Gastroesophageal sphincter (tissue), 3 donors: ENCODE measurements around the gene SLC44A1.

Experiments used
- POLR2AphosphoS5 ChIP-seq: sonication (generic); formaldehyde crosslinking; IDR thresholded peaks from one replicate; pipeline ENCODE4 v1.6.1; 2017; ENCODE audit warnings: antibody characterized with exemption
- TF ChIP-seq, protein P1 (sequence below), 4 experiments: fragments of 200-600 bp in 2 of 4; fragments of 450-650 bp in 2 of 4; sonication (generic) in 1 of 4; IDR thresholded peaks; one replicate each; pipeline ENCODE4 v1.5.1; 2017 to 2019; ENCODE audit warnings: antibody characterized with exemption in 4 of 4, mild to moderate bottlenecking in 2 of 4, moderate library complexity in 2 of 4

DNA sequence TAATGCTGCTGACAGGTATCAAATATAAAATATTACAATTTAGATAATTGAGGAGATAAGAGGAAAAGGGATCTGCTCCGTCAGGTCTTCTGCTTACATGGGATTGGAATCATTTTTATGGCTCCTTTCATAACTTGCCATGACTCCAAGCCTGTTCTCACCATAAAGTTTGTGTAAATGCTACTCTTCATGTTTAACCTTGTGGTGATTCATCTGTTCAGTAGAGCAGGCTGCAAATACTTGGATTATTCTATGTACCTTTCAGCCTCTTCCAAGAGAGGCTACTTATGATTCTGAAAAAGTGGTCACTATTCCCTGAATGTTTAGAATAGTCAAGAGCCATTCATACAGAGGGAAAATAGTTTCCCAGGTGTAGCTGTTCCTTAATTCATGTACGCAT lies 66.9 kb downstream of the SLC44A1 start:
- TF ChIP-seq, protein P1, sequence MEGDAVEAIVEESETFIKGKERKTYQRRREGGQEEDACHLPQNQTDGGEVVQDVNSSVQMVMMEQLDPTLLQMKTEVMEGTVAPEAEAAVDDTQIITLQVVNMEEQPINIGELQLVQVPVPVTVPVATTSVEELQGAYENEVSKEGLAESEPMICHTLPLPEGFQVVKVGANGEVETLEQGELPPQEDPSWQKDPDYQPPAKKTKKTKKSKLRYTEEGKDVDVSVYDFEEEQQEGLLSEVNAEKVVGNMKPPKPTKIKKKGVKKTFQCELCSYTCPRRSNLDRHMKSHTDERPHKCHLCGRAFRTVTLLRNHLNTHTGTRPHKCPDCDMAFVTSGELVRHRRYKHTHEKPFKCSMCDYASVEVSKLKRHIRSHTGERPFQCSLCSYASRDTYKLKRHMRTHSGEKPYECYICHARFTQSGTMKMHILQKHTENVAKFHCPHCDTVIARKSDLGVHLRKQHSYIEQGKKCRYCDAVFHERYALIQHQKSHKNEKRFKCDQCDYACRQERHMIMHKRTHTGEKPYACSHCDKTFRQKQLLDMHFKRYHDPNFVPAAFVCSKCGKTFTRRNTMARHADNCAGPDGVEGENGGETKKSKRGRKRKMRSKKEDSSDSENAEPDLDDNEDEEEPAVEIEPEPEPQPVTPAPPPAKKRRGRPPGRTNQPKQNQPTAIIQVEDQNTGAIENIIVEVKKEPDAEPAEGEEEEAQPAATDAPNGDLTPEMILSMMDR (IDR thresholded peaks at IDR 0.05): no peak
- no peak for TF ChIP-seq POLR2AphosphoS5
